HG02798 (cell line): ENCODE data around the gene RIPOR1.
A peak's percentile ranks its signal among the peaks of the same experiment; 100 is the strongest.
"Not testable (repeated sequence)": the region's sequence is repeated elsewhere in the genome, so short reads cannot be mapped to it uniquely, and the experiment has no call there.

Experiments used
- ATAC-seq: cut with Tn5 transposase; IDR thresholded peaks from one replicate; pipeline ENCODE4 v1.9.1; 2021; ENCODE audit warnings: mild to moderate bottlenecking; ENCODE audit not compliant: unreplicated experiment, poor library complexity

The RIPOR1 gene

DNA sequence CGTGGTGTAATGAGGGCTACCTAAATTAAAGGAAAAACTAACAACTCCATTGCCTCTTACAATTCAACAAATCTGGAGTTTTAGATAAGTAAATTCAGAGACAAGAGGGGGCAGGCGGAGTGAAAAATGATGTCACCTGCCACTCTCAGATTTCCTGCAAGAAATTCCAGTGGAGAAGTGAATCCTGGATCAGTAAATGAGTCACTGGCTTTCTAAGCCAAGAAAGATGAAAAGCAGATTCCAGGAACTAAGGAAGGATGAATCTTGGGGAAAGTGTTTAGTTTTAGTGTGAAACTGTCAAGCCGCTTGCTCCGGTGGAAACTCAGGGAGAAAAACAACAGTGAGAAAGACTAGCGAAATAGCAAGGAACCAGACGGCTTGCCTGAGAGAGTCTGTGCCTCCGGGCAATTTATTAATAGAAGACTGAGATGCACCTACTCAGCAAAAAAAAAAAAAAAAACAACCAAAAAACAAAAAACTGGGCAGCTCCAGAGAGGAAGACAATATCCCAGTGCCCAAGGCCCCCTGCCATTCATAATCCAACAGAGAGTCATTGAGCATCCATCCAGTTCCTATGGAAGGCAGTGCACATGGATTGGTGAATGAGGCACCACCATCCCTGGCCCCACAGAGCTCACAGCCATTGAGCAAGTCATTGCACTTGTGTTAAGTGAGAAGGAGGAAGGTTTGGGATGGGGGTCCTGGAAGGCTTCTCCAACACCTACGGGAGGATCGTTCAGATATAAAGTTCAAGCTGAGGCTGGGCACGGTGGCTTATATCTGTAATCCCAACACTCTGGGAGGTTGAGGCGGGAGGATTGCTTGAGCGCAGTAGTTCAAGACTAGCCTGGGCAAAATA lies 12.1 kb upstream of the RIPOR1 start:
- ATAC-seq: no peak

DNA sequence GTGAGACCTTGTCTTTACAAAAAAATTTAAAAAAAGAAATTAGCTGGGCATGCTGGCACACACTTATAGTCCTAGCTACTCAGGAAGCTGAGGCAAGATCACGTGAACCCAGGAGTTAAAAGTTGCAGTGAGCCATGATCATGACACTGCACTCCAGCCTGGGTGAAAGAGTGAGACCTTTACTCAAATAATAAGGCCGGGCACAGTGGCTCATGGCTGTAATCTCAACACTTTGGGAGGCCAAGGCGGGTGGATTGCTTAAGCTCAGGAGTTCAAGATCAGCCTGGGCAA lies 11.5 kb upstream of the RIPOR1 start:
- ATAC-seq: no peak

DNA sequence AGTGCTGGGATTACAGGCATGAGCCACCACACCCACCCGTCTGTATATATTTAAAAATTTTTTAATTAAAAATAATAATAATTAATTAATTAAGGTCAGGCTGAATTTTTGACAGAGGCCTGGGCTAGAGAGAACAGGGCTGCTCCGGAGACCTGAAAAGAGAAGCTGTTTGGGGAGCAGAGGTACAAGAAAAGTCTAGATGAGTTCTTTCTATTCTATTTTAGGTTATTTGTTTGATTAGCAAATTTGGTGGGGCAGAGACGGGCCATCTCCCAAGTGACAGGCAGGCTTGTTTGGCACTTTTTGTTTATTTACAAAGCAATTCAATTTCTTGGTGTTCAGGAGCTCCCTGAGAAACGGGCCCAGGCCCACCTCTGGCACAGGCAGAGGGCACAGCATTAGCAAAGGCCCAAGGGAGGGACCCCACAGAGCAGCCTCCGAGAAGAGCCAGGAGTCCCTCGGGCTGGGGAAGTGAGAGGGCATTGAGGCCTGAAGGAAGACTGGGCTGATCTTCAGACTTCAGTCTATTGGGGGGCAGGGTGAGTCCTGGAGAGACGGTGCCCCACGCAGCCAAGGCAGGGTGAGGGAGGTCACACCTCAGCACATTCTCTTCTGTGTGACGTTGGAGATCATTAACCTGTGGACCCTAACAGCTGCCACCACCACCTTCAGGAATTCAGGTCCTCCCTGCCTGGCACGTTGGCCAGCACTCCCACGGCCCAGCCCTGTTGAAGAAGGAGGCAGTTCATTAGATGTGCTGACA lies 10.8 kb upstream of the RIPOR1 start:
- ATAC-seq: peak; percentile 34

DNA sequence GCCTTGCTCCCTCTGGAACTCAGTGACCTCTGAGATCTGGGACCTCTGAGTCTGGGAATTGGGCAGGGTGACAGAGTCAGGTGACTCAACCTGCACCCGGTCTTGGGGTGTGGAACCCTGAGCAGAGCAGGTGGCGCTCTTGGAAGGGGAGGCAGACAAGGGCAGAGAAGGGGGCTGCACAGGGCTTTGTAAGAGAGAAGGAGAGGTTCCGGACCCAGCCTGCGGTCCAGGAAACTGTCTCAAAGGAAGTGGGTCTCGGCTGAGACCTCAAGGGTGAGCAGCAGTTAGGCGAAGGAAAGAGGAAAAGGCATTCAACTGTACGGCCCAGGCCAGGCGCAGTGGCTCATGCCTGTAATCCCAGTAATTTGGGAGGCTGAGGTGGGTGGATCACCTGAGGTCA lies 10.0 kb upstream of the RIPOR1 start:
- ATAC-seq: no peak

DNA sequence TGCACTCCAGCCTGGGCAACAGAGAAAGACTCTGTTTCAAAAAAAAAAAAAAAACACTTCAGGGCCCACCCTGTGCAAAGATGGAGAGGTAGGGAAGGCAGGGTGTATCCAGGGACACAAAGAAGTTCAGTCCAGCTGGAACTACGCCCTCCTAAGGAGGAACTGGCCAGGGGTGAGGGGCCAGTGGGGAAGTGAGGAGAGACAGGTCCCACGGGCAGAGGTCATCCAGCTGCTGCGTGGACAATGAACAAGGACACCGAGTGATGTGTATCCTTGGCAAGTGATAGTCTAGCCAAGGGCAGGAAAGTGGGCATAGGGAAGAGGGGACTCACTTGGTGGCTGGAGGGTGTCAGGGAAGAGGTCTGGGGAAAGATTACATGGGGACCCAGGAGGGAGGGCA lies 9.4 kb upstream of the RIPOR1 start:
- ATAC-seq: no peak

DNA sequence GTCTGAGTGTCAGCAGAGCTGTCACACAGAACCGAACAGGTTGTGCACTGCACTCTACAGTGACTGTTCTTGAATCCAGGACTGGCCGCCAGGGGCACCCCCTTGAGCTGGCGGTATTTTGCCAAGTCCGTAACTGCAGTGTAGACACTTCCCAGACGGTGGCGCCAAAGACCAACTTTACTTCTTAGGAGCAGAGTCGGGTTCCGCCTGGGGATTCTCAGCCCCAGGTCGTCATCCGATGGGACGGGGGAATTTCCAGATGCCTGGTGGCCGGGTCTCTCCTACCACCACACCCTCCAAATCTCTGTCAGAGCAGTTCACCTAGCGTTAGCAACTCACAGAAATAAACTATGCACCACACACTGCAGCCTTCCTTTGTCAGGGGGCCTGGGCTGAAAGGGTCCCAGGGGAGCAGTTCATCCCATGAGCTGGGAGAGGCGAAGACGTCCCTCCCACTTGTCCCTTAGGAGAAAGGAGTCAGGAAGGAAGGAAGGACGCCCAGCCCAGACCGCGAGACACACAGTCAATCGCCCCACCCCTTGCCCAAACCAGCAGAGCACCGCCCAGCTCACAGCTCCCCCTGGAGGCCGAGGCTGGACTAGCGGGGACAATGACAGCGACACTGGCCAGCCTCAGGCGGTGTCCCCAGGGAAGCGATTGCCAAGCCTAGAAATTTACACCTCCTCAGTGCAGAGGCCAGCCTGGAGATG lies 7.4 kb upstream of the RIPOR1 start:
- peak; percentile 76 for ATAC-seq

DNA sequence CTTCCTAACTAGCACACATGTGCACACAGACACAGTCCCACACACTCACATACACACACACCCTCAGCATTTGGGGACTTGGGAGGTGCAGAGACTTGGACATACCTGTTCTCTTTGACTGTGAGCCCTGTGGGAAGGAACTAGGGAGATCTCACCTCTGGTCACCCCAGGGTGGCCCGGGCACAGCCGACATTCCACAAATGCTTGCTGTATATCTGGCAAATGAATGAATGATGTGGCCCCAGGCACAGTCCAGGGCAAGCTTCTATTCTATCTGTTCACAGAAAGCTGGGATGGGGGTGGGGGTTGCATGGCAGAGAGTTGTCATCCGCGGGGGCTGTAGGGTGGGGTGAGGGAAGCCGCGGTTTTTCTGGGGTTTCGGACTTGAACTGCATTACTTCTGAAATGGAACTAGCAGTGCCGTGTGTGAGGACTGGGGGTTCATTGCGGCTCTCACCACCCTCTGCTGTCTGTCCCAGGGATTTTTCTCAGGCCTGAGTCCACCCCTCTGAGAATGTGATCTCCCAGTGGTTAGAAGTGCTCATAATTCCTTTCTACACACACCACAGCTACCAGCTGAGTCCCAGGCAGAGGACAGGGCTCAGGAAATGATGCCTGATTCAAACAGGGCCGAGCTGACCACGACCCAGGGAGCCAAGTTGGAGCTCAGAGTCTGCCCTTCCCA lies 3.3 kb upstream of the RIPOR1 start:
- ATAC-seq: no peak

DNA sequence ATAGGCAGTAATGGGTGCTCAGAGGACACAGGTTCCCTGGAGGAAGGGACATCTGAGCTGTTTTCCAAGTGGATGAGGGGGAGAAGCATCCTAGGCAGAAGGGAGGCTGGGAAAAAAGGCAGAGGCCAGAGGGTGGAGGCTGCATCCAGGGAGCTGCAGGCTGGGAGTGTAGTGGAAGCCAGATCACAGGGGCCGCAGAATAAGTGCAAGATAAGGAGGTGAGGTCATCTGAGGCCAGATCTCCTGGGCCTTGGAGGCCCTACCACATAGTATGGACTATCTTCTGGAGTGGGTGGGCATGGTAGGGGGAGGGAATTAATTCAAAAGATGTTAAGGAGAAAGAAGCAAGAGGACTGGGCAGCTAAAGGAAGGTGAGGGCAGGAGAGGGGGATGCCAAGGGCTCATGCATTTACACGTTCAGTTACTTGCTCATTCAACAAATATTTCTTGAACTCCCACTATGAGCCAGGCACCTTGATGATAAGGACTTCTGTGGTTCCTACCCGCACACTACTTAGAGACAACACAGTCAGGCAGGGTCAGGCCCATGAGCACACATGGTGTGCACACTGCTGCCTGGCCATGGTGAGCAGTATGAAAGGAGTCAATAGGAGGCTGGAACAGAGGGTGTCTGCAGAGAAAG lies 2.4 kb upstream of the RIPOR1 start:
- no peak for ATAC-seq

DNA sequence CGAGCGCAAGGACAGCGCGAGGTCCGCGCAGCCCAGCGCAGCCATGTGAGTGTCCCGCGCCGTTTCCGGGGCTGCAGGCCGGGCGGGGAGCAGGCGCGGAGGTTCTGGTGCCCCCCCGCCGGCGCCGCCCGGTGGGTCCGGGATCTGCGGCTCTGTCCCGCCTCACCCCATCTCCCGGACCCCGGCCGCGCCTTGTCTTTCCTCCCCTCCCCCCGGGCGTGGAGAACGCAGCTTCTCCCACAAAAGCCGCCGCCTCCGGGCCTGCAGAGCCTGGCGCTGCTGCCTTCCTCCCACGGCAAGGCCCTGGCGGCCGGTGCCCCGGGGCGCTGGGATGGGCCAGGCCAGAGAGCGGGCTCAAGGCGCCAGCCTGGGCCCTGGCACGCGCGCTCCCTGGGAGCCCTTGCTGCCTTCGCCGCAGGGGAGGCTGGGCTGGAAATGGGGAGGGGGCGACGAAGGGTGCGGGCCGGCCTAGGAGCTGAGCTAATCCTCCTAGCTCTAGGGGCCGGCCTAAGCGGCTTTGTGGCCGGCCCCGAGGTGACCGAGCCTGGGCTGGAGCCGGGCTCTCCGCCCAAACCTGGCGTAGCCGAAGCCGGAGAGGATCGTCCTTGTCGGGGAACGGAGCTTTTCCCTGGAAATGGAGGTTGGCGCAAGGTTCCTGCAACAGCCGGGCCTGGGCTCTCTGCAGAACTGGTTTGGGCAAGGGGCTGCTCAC lies 397 bp downstream of the RIPOR1 start:
- peak; percentile 19 for ATAC-seq

DNA sequence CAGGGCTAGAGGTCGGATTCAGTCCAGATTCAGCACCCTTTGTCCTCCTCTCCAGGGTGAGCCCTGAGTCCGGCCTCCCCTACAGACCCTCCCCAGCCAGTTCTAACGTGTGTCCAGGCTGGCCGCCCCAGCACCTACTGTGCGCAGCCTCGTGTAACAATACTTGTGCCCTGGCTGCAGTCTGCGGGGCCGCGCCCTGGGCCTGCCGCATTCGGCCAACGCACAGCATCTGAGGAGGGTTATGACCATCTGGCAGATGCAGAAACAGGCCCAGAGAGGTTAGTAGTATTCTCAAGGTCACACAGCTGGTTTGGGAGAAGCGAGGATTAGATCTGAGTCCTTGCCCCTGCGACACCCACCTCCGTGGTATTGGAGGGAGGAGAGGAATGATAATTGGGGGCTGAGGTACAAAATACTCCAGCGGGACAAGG lies 968 bp downstream of the RIPOR1 start:
- ATAC-seq: no peak

DNA sequence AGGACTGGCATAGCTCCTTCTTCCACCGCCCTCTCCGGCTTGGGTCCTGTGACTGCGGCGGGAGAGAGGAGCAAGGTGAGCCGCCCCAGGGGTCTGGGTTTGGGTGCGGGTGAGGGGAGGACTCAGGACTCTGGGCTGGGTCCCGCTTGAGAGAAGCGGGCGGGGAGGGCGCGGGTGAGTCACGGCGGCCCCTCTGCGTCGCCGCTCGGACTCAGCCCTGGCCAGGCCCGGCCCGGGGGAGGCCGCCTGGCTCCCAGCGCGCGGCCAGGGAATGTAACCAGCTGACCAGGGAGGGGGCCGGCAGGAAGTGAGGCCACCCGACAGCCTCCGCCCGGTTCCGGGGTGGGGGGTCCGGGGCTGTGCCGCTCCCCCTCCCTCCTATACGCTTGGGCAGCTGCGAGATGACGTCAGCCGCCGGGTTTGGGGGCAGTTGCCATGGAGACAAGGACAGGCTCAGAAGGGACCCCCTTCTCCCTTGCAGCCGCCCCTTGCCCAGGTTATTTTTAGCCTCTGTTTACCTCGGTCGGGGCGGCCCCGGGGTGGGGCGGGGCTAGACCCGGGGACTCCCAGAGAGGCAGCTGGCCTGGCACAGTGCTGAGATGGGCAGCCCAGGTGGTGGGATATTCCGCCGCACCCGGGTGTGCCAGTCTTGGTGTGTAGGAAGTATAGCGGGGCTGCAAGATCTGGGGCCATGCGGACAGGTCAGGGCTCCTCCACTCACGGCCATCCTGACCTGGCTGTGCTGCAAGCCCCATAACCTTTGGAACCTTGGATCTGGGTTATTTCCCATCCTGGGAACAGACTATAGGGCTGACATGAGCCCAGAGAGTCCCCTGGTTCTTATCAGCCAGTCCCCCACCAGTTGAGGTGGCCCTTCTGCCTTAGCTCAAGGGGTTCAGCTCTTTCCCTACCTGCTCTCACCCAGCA lies 1.6 kb downstream of the RIPOR1 start:
- ATAC-seq: peak; percentile 29

DNA sequence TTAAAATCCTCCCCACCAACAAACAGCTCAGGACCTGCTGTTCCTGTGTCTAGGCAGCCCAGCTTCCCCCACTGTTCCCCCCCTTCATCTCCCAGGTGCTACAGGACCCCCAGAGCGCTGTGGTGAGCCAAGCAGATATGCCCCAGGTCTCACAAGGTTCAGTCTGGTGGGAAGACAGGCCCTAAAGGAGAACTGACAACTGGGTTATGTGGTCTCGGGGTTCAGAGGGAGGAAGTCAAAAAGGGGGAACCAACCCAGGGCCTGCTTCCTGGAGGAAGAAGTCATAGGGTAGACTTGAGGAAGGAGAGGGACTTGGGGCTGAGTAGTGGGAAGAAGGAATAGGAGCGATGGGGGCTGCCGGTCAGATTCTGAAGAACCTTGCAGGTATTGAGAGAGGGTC lies 2.6 kb downstream of the RIPOR1 start:
- no peak for ATAC-seq

DNA sequence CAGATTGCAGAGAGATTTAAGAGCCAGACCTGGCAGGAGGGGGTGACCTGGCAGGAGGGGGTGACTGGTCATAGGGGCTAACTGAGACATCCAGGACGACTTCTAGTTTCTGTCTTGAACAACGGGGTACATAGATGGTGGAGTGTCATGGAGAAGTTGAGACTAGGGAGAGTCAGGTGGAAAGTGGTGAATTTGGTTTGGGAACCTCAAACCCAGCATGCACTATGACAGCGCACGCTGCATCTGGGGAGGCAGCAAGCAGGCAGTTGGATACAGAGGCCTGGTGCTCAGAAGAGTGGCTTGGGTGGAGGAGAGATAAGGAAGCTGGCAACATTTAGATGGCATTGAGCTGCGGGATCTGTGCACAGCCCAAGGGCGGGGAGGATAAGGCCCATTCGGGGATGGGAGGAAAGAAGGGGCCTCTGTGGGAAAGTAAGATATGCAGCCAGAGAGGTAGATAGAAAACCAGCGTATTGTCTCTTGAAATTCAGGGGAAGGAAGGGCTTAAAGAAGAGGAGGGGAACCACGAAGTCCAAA lies 4.5 kb downstream of the RIPOR1 start:
- no peak for ATAC-seq

DNA sequence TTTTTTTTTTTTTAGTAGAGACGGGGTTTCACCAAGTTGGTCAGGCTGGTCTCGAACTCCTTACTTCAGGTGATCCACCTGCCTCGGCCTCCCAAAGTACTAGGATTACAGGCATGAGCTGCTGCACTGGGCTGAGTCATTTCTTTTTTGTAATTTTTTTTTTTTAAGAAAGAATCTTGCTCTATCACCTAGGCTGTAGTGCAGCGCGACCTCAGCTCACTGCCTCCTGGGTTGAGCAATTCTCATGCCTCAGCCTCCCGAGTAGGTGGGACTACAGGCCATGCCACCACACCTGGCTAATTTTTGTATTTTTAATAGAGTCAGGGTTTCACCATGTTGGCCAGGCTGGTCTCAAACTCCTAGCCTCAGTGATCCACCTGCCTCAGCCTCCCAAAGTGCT lies 5.4 kb downstream of the RIPOR1 start:
- not testable (repeated sequence) for ATAC-seq

DNA sequence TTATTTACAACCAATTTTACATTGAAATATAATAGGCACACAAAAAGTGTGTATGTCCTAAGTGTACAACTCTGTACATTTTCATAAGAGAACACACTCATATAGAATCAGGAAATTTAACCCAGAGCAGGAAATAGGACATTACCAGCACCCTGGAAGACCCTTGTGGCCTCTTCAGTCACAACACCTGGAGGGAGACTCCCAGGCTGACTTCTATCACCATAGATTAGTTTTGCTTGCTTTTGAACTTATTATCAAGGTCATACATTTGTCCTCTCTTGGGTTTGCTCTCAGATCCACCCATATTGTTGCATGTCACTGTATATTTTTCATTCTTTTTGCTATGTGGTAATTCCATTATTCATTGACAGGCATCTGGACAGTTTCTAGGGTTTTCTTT lies 5.8 kb downstream of the RIPOR1 start:
- ATAC-seq: no peak

DNA sequence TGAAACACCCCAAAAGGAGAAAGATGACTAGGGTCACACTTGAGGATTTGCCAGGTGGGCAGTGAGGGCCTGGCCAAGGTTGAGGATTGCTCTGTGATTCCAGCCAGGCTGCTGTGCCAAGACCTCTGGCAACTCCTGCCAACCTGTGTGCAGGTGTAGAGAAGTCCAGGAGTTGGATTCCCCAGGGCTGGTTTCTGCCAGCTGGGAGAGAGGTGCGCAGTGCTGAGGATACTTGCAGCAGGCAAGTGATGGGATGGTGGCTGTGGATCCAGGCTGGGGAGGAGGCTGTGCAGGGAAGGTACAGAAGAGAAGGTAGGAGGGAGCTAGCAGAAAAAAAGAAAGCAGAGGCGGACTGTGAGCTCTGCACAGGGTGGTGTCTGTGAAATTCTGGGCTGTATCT lies 6.6 kb downstream of the RIPOR1 start:
- ATAC-seq: no peak

DNA sequence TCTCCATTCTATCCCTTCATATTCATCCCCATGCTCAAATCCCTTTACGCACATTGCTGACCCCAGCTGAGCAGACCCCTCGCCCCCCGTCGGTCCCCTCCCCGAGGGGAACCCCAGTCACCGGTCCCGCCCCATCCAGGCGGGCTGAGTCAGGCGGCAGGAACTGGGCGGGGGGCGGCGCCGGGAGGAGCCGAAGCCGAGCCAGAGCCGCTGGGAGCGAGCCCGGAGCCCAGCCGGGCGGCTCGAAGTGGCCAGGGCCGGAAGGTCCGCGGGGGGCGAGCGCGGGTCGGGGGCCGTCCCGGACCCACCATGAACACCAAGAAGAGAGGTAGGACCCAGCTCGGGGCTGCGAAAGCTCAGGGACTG lies 8.6 kb downstream of the RIPOR1 start:
- ATAC-seq: peak; percentile 36
